HG03108 (cell line): ENCODE results near the gene FUT1.
"Not testable (repeated sequence)": the region's sequence is repeated elsewhere in the genome, so short reads cannot be mapped to it uniquely, and the experiment has no call there.

Experiments used
- ATAC-seq: cut with Tn5 transposase; IDR thresholded peaks from one replicate; pipeline ENCODE4 v1.9.1; 2021; ENCODE audit warnings: moderate library complexity; ENCODE audit not compliant: unreplicated experiment

The FUT1 gene

DNA sequence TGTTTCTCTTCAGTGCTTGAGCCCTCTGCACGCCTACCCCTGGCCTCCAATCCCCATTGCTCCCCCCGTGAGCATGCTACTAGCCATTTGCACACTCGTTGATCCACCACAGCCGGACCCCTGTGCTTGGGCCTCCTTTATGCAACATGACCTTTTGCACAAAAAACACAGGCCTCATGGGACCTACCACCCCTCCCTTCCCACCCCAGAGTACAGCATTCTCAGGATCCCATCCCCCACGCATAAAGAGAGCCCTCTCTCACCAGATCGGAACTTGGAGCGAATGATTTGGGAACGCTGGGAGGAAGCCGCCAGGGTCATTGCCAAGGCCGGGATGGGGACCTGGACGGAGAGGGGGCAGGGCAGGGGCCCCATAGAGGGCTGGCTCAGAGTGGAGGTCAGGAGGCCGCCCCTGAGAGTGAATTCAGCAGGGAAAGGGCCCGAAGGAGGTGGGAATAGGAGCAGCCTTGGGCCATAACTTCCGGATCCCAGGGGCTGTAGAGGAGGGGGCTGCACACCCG, 33.7 kb downstream of the FUT1 start:
- ATAC-seq: no peak

- ATAC-seq: not testable (repeated sequence)
Measured at GRCh38 chr19:48718106-48718505, 34.3 kb downstream of the FUT1 start.

GRCh38 chr19:48716562-48717291, 35.7 kb downstream of the FUT1 start:
- ATAC-seq: no peak

DNA sequence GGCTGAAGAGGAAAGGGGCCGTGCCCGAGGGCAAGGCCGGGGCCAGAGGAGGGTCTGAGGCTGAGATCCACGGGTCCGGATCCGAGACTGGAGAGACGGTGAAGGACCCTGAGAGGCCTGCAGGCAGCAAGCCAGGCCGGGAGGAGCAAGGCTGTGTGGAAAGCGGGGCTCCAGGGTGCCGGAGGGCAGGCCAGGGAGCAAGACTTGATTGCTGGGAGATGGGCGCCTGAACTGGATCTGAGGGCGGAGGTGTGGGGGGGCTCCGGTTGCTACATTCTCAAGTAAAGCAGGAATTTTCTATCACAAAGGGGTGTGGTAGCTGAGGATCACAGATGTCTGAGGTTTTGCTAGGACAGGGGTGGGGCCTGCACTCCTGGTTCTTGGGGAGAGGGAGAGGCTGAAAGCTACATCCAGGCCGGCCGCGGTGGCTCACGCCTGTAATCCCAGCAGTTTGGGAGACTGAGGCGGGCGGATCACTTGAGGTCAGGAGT, 36.7 kb downstream of the FUT1 start:
- ATAC-seq: no peak

GRCh38 chr19:48714759-48715675, 37.4 kb downstream of the FUT1 start:
- no peak for ATAC-seq

- peak; percentile 83 for ATAC-seq
Measured at GRCh38 chr19:48713864-48714755, 38.3 kb downstream of the FUT1 start.

DNA sequence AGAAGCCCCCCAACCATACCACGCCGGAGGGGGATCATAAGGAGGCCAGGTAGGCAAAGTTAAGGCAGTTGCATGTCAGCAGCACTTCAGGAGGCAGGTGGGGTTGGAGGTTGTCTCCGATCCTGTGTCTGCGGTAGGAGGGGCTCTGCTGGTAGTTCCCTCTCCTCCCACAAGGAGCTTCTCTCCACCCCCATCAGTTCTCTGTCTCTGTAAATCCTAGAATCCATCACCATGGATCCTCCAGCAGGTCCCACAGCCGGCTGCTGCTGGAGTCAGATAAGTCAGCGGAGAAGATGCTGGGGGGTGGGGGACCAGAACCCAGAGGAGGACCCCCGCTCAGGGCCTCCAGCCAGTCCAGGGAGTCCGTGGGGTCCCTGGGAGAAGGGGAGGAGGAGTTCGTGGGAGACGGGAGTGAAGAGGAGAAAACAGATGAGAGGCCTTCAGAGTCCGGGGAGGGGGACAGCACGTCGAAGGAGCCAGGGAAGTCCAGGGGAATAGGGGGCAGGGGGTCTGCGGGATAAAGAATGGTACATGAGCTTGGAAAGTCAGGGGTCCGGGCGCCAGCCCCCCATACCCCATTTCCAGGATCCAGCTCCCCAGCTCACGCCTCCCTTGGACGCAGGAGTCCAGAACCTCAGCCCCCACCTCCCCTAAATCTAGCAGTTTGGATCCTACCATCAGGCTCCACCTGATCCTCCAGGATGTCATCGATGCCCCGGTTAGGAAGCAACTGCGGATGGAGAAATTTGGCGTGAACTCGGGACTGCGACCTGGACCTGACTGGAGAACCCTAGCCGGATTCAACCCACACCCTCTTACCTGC, 39.2 kb downstream of the FUT1 start:
- no peak for ATAC-seq

DNA sequence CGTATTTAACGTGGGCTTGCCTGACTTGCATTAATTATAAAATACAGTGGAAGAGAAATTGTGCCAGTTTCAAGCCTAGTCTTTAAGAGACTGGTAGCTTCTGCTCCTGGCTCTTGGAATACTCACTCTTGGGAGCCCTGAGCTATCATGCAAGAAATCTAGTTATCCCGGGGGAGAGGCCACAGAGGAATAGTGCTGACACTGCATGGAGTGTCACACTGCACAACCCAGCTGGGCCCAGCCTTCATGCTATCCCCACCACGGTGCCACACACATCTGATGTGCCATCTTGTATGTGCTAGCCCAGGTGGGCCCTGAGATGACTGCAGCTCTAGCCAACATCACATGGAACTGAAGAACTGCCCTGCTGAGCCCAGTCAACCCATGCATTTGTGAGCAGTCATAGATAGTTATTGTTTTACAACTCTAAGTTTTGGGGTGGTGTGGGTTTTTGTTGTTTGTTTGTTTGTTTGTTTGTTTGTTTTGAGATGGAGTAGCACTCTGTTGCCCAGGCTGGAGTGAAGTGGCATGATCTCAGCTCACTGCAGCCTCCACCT, 41.3 kb downstream of the FUT1 start:
- no peak for ATAC-seq

DNA sequence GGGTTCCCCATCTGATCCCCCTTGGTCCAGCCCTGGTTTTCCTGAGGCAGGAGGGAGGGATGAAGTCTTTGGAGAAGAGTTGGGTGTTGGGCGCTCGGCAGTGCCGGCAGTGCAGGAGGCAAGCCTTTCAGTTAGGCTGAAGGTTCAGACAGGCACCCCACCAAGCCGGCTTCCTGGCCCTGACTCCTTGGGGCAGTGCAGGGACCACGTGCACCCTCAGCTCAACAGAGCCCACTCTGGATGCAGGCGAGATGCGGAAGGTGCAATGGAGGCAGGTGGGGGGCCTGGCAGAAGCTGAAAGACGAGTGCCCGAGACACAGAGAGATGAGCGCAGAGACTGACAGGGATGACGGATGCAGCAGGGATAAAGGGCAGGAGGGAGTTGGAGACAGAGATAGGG, 44.0 kb downstream of the FUT1 start:
- ATAC-seq: no peak

GRCh38 chr19:48705431-48705830, 47.0 kb downstream of the FUT1 start:
- no peak for ATAC-seq

- ATAC-seq: no peak
Measured at GRCh38 chr19:48703316-48703715, 49.1 kb downstream of the FUT1 start.

DNA sequence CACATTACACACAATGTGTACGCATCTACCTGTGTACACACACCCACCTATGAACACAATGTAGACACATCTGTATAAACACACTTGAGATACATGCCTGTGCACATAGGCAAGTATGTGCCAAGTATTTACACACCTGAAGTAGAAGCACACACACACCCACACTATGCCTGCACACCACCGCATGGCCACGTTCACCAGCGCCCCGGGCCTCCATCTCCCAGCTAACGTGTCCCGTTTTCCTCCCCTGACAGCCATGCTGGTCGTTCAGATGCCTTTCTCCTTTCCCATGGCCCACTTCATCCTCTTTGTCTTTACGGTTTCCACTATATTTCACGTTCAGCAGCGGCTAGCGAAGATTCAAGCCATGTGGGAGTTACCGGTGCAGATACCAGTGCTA, 49.7 kb downstream of the FUT1 start:
- no peak for ATAC-seq

- ATAC-seq: no peak
Measured at GRCh38 chr19:48698046-48698445, 54.4 kb downstream of the FUT1 start.
